Memory B cell (primary cell): ENCODE results near the gene ALDH7A1.
"Not testable (repeated sequence)": the region's sequence is repeated elsewhere in the genome, so short reads cannot be mapped to it uniquely, and the experiment has no call there.

Experiments
- ATAC-seq: fragments of 150-1000 bp; cut with Tn5 transposase; 2 replicates; pipeline ENCODE4 v1.10.0; 2021; ENCODE audit warnings: low read depth, mild to moderate bottlenecking, moderate library complexity
- DNase-seq, 2 donors: peaks; one replicate each; pipeline ENCODE4 v3.0.0; 2022; ENCODE audit warnings: low spot score in 2 of 2
- H3K27ac Mint-ChIP-seq: one replicate; pipeline ENCODE4 v1.8.0; 2022; ENCODE audit warnings: mild to moderate bottlenecking, moderate library complexity, mixed read lengths
- H3K27me3 Mint-ChIP-seq: one replicate; pipeline ENCODE4 v1.8.0; 2022; ENCODE audit warnings: mixed read lengths
- H3K36me3 Mint-ChIP-seq: one replicate; pipeline ENCODE4 v1.8.0; 2022; ENCODE audit warnings: mild to moderate bottlenecking, mixed read lengths
- H3K4me1 Mint-ChIP-seq: one replicate; pipeline ENCODE4 v1.8.0; 2022; ENCODE audit warnings: mixed read lengths
- H3K4me3 Mint-ChIP-seq: one replicate; pipeline ENCODE4 v1.8.0; 2022; ENCODE audit warnings: mild to moderate bottlenecking, moderate library complexity, mixed read lengths
- H3K9me3 Mint-ChIP-seq: one replicate; pipeline ENCODE4 v1.8.0; 2022; ENCODE audit warnings: mixed read lengths

ALDH7A1 gene

GRCh38 chr5:126534553-126534952, 60.5 kb downstream of the ALDH7A1 start:
- H3K4me3 Mint-ChIP-seq = no peak overlapping the region
- no peaks in the 10 kb centered on the region for H3K9me3 Mint-ChIP-seq
- no peaks in the 10 kb centered on the region for H3K4me1 Mint-ChIP-seq
- H3K27me3 Mint-ChIP-seq = peaks cover 6% of the 10 kb centered on the region
- ATAC-seq = no peak
- H3K27ac Mint-ChIP-seq = no peak overlapping the region
- DNase-seq = no peak
- no peaks in the 10 kb centered on the region for H3K36me3 Mint-ChIP-seq

DNA sequence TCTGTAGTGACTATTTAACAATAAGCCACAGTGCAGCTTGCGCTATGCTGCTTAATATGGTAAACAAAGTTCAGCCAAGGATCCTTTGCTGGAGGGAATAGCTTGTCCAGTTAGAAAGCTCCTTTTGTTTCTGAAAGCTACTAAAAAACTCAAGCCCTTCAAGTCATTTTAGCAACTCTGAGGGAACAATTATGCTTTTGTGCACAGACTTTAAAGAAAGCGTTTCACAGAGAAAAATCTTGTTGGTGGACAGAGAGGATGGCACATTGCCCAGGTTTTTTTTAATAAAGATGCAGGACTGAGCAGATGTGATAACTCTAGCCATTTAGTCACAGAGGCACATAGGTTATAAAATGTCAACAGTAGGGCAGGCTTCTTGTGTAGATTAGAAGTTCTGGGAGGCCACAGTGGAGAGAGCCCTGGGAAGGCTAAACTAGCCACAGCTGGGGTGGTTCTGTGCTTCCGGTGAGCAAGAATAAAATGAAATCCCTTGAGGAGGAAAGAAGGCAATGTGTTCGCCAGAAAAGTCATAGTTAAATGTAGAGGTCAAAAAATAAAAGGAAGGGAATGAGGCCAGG, 63.4 kb downstream of the ALDH7A1 start:
- ATAC-seq (no peak), DNase-seq (no peak)
- Mint-ChIP-seq H3K36me3 (no peaks in the 10 kb centered on the region), H3K27me3 (peaks cover 2% of the 10 kb centered on the region), H3K27ac (no peak overlapping the region), H3K4me3 (no peak overlapping the region), H3K4me1 (no peaks in the 10 kb centered on the region), H3K9me3 (no peaks in the 10 kb centered on the region)

- Mint-ChIP-seq H3K27ac (no peak overlapping the region), H3K36me3 (no peaks in the 10 kb centered on the region), H3K4me3 (no peak overlapping the region), H3K4me1 (no peaks in the 10 kb centered on the region), H3K27me3 (peaks cover 3% of the 10 kb centered on the region), H3K9me3 (no peaks in the 10 kb centered on the region)
- DNase-seq = no peak
- no peak for ATAC-seq
These were observed 67.1 kb downstream of the ALDH7A1 start for GRCh38 chr5:126527892-126528291.

- Mint-ChIP-seq H3K9me3 (no peaks in the 10 kb centered on the region), H3K27me3 (peaks cover 3% of the 10 kb centered on the region), H3K4me1 (no peaks in the 10 kb centered on the region), H3K36me3 (no peaks in the 10 kb centered on the region), H3K4me3 (no peak overlapping the region), H3K27ac (no peak overlapping the region)
- DNase-seq = no peak
- ATAC-seq = no peak
These were observed 67.9 kb downstream of the ALDH7A1 start for GRCh38 chr5:126527158-126527557.

DNA sequence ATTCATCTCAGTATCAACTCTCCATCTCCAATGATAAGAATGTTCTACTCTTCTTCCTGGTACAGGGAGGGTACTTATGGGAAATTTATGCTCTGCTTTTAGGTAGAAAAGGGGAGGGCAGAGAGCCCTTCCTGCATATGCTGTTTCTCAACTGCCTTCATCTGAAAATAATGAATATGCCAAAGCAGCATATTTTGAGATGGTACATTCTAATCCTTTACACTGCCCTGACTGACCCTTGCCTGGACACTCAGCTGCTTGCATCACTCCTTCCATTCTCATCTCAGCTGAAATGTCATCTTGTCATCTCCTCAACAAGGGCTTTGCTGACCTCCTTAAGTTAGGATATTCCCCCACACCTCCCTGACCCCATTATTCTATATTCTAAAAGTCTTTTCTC, 68.5 kb downstream of the ALDH7A1 start:
- Mint-ChIP-seq H3K36me3 (no peaks in the 10 kb centered on the region), H3K27me3 (peaks cover 3% of the 10 kb centered on the region), H3K4me3 (no peak overlapping the region), H3K27ac (no peak overlapping the region), H3K9me3 (no peaks in the 10 kb centered on the region), H3K4me1 (no peaks in the 10 kb centered on the region)
- DNase-seq (no peak), ATAC-seq (no peak)

DNA sequence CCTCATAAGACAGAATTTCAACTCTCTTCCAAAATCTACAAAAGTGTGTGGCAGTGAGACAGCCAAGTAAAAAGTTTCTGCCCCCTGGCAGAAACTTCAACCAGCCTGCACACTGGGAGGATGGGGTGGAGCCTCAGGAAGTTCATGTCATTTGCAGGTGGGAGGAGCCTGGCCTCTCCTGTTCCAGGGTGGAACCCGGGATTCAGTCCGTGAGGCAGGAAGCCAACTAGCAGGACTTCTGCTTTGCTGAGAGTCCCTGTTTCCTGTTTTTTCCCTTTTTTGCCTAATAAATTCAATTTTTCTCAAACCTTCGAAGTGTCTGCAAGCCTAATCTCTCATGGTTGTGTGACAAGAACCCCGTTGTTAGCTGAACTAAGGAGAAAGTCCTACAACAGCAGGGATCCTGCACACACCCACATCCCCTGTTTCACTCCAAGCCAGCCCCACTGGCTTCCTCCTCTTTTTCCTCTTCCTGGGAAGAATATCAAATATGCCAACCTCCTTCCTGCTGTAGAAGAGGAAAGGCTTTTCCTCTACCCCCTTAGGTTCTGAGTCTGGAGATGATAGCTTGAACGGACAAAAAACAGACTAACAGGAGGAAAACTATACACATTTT, 69.3 kb downstream of the ALDH7A1 start:
- H3K4me3 Mint-ChIP-seq = no peak overlapping the region
- no peak for ATAC-seq

DNA sequence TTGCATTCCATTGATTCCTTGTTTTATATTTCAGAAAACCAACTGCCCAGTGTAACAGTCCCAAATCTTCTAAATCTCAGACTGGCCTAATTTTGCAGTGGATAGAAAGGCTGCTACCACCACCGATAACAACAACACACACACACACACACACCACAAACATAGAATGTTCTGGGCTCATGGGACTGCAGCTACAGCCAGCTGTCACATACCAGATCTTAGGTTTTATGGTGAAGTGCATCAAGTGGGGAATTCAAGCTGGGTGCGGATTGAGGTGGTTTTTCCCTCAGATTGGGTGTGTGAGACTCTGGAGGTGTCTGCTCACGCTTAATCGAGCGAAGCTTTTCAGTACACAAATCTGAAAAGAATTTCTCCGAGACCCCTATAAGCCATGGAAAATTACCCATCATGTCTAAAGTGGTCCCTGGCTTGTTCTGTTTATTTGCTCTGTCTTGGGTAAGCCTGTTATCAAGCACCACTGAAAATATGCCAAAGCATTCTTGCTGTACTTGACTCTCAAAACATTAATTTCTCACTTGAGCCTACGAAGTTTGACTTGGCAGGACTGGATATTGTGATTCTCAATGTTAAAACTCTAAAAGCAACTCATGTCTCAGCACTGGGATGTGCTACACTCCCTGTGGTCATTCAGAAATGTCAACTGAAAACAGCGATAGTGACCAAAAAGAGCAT, 71.1 kb downstream of the ALDH7A1 start:
- H3K4me3 Mint-ChIP-seq = no peak overlapping the region

More for the DNA sequence above, 69.3 kb downstream of the ALDH7A1 start:
- peaks cover 3% of the 10 kb centered on the region for H3K27me3 Mint-ChIP-seq
- H3K4me1 Mint-ChIP-seq = no peaks in the 10 kb centered on the region
- no peaks in the 10 kb centered on the region for H3K36me3 Mint-ChIP-seq
- no peaks in the 10 kb centered on the region for H3K9me3 Mint-ChIP-seq
- no peak overlapping the region for H3K27ac Mint-ChIP-seq
- DNase-seq = no peak

GRCh38 chr5:126521130-126521529, 73.9 kb downstream of the ALDH7A1 start:
- no peak for ATAC-seq
- DNase-seq = no peak
- H3K9me3 Mint-ChIP-seq = no peaks in the 10 kb centered on the region
- H3K4me1 Mint-ChIP-seq = no peaks in the 10 kb centered on the region
- H3K4me3 Mint-ChIP-seq = no peak overlapping the region
- peaks cover 5% of the 10 kb centered on the region for H3K27me3 Mint-ChIP-seq
- H3K27ac Mint-ChIP-seq = no peak overlapping the region
- H3K36me3 Mint-ChIP-seq = no peaks in the 10 kb centered on the region

More for the DNA sequence above, 71.1 kb downstream of the ALDH7A1 start:
- H3K4me1 Mint-ChIP-seq = no peaks in the 10 kb centered on the region
- ATAC-seq (no peak), DNase-seq (no peak)
- no peak overlapping the region for H3K27ac Mint-ChIP-seq
- no peaks in the 10 kb centered on the region for H3K36me3 Mint-ChIP-seq
- no peaks in the 10 kb centered on the region for H3K9me3 Mint-ChIP-seq
- peaks cover 7% of the 10 kb centered on the region for H3K27me3 Mint-ChIP-seq

DNA sequence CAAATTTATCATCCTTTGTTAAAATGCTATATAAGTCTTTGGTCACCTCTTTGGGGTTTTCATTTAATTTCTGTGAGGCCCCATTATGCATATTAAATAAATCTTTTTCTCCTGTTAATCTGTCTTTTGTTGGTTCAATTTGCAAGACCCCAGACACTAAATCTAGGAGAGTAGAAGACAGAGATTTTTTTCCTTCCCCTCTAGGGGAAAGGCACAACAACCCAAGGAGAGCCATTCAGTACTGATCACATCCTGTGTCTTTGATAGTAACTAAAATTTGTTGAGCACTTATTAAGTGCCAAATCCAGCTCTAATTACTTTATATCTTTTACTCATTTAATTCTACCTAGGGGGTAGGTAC, 74.4 kb downstream of the ALDH7A1 start:
- Mint-ChIP-seq H3K4me3 (no peak overlapping the region), H3K27ac (no peak overlapping the region), H3K27me3 (peaks cover 5% of the 10 kb centered on the region), H3K9me3 (no peaks in the 10 kb centered on the region), H3K4me1 (no peaks in the 10 kb centered on the region), H3K36me3 (no peaks in the 10 kb centered on the region)
- ATAC-seq = no peak
- no peak for DNase-seq

DNA sequence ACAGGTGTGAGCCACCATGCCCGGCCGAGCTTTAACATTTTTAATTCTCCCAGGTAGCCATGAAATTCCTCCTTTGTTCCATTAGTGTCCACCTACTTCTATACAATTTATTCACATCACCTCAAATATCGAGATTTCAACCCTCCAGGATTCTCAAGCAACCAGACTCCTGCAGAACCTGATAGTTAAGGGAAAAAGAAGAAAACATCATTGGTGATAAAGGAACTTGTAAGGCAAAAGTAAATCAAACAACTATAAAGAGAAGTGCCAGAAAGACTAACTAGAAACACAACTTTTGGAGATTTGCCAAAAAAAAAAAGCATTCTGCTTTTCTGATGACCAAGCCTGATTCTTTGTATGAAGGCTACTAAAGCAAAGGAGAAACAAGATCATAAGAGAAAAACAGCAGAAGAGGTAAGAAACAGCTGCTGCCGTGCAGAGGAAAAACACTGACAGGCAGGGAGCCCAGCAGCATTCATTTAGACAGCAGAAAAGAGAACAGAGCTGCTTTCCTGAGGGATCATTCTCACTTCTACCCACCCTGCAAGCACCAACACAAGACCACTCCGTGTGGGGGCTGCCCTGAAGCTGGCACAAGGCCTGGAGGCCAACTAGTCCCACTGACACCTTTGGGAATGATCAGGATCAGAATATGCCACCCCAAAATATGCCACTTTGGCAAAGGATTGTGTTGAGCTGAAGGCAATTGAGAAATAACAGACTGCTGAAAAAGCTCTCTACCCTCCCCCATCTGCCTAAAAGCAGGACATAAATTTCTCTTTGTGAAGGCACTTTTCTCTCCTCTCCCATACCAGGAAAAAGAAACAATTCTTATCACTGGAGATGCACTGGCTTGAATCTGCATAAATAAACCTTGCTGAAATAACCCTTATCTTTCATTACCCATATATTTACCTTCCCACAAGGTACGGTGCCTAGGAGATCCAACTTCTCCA, 75.1 kb downstream of the ALDH7A1 start:
- Mint-ChIP-seq H3K4me3 (no peak overlapping the region), H3K9me3 (no peaks in the 10 kb centered on the region), H3K4me1 (no peaks in the 10 kb centered on the region), H3K27ac (no peak overlapping the region), H3K36me3 (no peaks in the 10 kb centered on the region), H3K27me3 (peaks cover 5% of the 10 kb centered on the region)
- no peak for DNase-seq
- ATAC-seq = no peak

DNA sequence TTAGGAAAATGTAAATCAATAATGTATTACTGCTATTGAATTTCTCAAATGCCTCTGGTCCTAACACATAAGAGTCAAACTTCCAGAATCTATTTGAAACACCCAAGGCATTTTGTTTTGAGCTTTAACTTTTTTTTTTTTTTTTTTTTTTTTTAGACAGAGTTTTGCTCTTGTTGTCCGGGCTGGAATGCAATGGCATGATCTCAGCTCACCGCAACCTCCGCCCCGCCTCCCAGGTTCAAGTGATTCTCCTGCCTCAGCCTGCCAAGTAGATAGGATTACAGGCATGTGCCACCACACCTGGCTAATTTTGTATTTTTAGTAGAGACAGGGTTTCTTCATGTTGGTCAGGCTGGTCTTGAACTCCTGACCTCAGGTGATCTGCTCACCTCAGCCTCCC, 75.8 kb downstream of the ALDH7A1 start:
- ATAC-seq, H3K36me3 Mint-ChIP-seq, H3K4me1 Mint-ChIP-seq, DNase-seq, H3K9me3 Mint-ChIP-seq, H3K27ac Mint-ChIP-seq, H3K27me3 Mint-ChIP-seq, H3K4me3 Mint-ChIP-seq: not testable (repeated sequence)

GRCh38 chr5:126516852-126517251, 78.2 kb downstream of the ALDH7A1 start:
- Mint-ChIP-seq H3K27ac (no peak overlapping the region), H3K4me1 (no peaks in the 10 kb centered on the region), H3K4me3 (no peak overlapping the region), H3K36me3 (no peaks in the 10 kb centered on the region), H3K9me3 (no peaks in the 10 kb centered on the region), H3K27me3 (peaks cover 3% of the 10 kb centered on the region)
- no peak for ATAC-seq
- DNase-seq = no peak

DNA sequence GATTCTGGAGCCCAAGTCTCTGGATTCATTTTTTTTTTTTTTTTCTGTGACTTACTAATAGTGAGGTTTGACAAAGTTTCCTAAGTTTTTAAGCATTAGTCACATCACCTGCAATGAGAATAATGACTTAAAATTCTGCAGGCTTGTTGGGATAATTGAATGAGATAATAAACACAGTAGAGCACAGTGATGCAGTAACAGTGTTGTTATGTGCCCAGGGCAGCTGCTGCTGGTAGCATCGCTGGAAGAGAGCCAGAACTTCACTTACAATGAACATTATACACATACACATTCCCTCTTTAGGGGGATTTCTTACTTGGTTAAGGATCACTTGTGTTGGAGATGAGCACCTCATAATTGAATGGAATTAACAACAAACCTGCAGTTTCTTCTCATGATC, 78.9 kb downstream of the ALDH7A1 start:
- ATAC-seq = no peak

GRCh38 chr5:126515337-126515736, 79.7 kb downstream of the ALDH7A1 start:
- H3K27ac Mint-ChIP-seq = no peak overlapping the region
- no peak overlapping the region for H3K4me3 Mint-ChIP-seq
- H3K27me3 Mint-ChIP-seq = peaks cover 3% of the 10 kb centered on the region
- H3K36me3 Mint-ChIP-seq = no peaks in the 10 kb centered on the region
- ATAC-seq (no peak), DNase-seq (no peak)
- no peaks in the 10 kb centered on the region for H3K9me3 Mint-ChIP-seq
- H3K4me1 Mint-ChIP-seq = no peaks in the 10 kb centered on the region

More for the DNA sequence above, 78.9 kb downstream of the ALDH7A1 start:
- DNase-seq = no peak
- Mint-ChIP-seq H3K27ac (no peak overlapping the region), H3K4me3 (no peak overlapping the region), H3K36me3 (no peaks in the 10 kb centered on the region), H3K4me1 (no peaks in the 10 kb centered on the region), H3K27me3 (peaks cover 3% of the 10 kb centered on the region), H3K9me3 (no peaks in the 10 kb centered on the region)
